ENCODE results near the gene NXN. TPM values are rescaled to one million over a fixed set of nuclear protein-coding genes. Genes with fewer than 3 reads are reported as not detected.

Gene NXN
- polyA plus RNA-seq, 1 experiment = 118 TPM

DNA sequence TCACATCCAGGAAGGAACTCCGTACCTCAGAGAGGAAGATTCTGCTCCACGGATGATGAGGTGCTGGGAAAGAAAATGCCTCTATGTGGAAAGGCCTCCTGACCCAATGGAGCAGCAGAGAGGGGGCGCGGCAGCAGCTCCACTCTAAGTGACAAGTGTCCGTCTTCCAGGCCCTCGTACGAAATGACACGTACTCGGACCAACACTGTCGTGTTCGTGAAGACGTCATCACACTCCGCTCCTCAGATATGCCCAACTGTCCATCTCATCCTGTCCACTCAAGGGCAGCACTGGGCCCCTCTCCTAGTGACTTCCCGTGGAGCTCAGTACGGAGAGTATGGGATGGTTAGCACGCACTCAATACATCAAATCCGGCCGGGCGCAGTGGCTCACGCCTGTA, 165.2 kb downstream of the NXN start:
- CTCF ChIA-PET = no interaction called here
- no peaks in the 10 kb centered on the region; the same call in 1 of the 2 replicates for H3K9me3 ChIP-seq (ENCODE audit: control insufficient read depth, insufficient read depth, low read length)
- no peaks in the 10 kb centered on the region for H3K27me3 ChIP-seq (ENCODE audit: control insufficient read depth, insufficient read depth, low read length)
- no peak overlapping the region for H3K27ac ChIP-seq (ENCODE audit: low read depth, low read length)
- POLR2A ChIA-PET = interaction anchor here (0.7 kb wide), 1 partner anchor 141 kb away, joined by 4 read pairs; no protein-coding TSS in a partner anchor
- no peak overlapping the region for H3K4me3 ChIP-seq (ENCODE audit: low read depth, low read length)
- DNase-seq (ENCODE audit: low read depth, low spot score) = no peak
- TF ChIP-seq, protein P1, sequence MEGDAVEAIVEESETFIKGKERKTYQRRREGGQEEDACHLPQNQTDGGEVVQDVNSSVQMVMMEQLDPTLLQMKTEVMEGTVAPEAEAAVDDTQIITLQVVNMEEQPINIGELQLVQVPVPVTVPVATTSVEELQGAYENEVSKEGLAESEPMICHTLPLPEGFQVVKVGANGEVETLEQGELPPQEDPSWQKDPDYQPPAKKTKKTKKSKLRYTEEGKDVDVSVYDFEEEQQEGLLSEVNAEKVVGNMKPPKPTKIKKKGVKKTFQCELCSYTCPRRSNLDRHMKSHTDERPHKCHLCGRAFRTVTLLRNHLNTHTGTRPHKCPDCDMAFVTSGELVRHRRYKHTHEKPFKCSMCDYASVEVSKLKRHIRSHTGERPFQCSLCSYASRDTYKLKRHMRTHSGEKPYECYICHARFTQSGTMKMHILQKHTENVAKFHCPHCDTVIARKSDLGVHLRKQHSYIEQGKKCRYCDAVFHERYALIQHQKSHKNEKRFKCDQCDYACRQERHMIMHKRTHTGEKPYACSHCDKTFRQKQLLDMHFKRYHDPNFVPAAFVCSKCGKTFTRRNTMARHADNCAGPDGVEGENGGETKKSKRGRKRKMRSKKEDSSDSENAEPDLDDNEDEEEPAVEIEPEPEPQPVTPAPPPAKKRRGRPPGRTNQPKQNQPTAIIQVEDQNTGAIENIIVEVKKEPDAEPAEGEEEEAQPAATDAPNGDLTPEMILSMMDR (IDR thresholded peaks at IDR 0.05; ENCODE audit: low read depth, low read length) = no peak

DNA sequence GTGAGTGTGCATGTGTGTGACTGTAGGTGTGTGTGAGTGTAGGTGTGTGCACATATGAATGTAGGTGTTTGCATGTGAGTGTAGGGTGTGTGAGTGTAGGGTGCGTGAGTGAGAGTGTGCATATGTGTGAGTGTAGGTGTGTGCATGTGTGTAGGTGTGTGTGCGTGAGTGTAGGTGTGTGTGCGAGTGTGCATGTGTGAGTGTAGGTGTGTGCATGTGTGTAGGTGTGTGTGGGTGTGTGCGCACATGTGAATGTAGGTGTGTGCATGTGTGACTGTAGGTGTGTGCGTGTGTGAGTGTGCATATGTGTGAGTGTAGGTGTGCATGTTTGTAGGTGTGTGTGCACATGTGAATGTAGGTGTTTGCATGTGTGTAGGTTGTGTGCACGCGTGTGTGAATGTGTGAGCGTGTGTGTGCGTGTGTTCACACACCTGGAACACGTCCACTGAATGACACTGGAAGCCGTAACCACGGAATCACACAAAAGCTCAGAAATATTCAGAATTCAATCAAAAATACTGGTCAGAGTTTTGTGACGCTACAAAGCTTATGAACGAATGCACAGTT, 166.9 kb downstream of the NXN start:
- Histone ChIP-seq H3K27me3 (ENCODE audit: control insufficient read depth, insufficient read depth, low read length) (no peaks in the 10 kb centered on the region), H3K27ac (ENCODE audit: low read depth, low read length) (no peak overlapping the region), H3K9me3 (ENCODE audit: control insufficient read depth, insufficient read depth, low read length) (no peaks in the 10 kb centered on the region; the same call in 1 of the 2 replicates), H3K4me3 (ENCODE audit: low read depth, low read length) (no peak overlapping the region)
- CTCF ChIA-PET = no interaction called here
- DNase-seq (ENCODE audit: low read depth, low spot score) = no peak
- TF ChIP-seq, protein P1 (IDR thresholded peaks at IDR 0.05; ENCODE audit: low read depth, low read length) = no peak
- POLR2A ChIA-PET = interaction anchor here (0.7 kb wide), 1 partner anchor 34 kb away, joined by 3 read pairs; no protein-coding TSS in a partner anchor

DNA sequence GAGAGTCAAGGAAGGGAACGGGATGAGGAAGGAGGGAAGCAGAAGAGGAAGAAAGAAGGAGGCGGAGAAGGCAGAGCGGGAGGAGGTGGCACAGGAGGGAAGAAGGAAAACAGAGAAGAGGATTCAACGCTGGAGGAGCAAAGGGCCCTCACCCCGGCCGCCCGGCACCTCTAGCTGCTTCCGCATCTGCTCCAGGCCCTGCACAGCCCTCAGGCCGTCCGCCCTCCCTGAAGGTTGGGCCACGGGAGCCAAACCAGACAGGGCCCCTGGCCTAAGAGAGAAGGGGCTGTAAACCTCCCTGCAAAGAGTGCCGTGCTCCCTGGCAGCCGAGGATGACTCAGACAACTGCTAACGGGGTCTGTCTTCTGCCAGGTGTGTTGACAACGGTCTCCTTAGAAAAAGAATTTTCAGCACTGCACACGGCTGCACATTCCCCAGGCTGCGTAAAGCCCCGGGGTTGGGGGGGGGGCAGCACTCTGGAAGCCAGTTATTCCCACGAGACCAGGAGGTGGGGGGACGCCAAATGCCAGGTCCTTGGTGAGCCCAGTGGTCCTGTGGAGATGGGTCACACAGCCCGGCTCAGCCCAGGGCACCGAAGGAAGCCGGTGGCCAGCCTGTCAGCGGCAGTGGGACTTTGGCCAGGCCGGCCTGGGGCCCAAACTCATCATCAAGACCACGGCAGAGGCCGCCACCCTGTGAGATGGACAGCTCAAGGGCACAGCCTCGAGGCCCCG, 168.4 kb downstream of the NXN start:
- TF ChIP-seq, protein P1 (IDR thresholded peaks at IDR 0.05; ENCODE audit: low read depth, low read length) = no peak
- CTCF ChIA-PET = no interaction called here
- Histone ChIP-seq H3K4me3 (ENCODE audit: low read depth, low read length) (no peak overlapping the region), H3K9me3 (ENCODE audit: control insufficient read depth, insufficient read depth, low read length) (no peaks in the 10 kb centered on the region; the same call in 1 of the 2 replicates), H3K27me3 (ENCODE audit: control insufficient read depth, insufficient read depth, low read length) (no peaks in the 10 kb centered on the region), H3K27ac (ENCODE audit: low read depth, low read length) (no peak overlapping the region)
- POLR2A ChIA-PET = no interaction called here
- DNase-seq (ENCODE audit: low read depth, low spot score) = no peak

DNA sequence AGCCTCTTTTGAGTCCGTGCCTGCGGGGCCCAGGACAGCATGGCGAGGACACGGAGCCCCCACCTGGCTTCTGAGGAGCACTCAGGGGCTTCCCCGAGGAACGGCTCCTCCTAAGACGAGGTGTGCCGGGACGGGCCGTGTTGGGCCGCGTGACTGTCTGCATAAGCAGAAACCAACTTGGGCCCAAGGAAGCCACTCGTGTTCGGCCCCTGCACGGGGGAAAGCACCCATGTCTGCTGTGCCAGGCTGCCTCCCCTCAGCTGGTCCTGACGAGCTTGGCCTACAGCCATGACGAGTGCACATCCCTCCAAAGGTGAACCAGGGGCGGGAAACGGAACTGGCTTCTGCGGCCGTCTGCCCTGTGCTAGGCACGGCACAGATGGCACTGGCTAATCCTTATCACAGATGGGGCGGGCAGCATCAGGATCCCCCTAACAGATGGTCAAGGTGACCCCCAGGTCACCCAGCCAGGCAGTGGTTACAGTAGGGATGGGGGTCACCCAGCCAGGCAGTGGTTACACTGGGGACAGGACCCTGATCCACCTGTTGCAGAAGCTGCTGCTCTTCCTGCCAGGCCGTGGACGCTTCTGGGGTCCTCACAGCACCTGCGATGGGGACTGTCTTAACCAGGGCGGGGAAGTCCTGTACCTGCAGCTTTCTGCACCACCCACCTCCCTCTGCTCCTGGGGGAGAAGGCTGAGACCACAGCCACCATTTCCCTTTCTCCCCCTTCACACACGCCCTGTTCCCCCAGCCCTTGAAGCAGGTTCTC, 171.9 kb downstream of the NXN start:
- H3K9me3 ChIP-seq (ENCODE audit: control insufficient read depth, insufficient read depth, low read length) = no peaks in the 10 kb centered on the region; the same call in 1 of the 2 replicates
- ChIA-PET POLR2A (no interaction called here), CTCF (no interaction called here)
- H3K27ac ChIP-seq (ENCODE audit: low read depth, low read length) = no peak overlapping the region
- no peak overlapping the region for H3K4me3 ChIP-seq (ENCODE audit: low read depth, low read length)
- DNase-seq (ENCODE audit: low read depth, low spot score) = no peak
- H3K27me3 ChIP-seq (ENCODE audit: control insufficient read depth, insufficient read depth, low read length) = no peaks in the 10 kb centered on the region
- TF ChIP-seq, protein P1 (IDR thresholded peaks at IDR 0.05; ENCODE audit: low read depth, low read length) = no peak
